Gastroesophageal sphincter (tissue), 3 donors: ENCODE measurements around the gene APBA2.

Experiments
- POLR2A ChIP-seq, 2 donors: fragments of 450-650 bp; IDR thresholded peaks; one replicate each; pipeline ENCODE4 v1.6.1; 2017; ENCODE audit warnings: antibody characterized with exemption in 2 of 2, mild to moderate bottlenecking in 2 of 2, moderate library complexity in 1 of 2
- TF ChIP-seq, protein P1 (sequence below), 4 experiments: fragments of 200-600 bp in 2 of 4; fragments of 450-650 bp in 2 of 4; sonication (generic) in 1 of 4; IDR thresholded peaks; one replicate each; pipeline ENCODE4 v1.5.1; 2017 to 2019; ENCODE audit warnings: antibody characterized with exemption in 4 of 4, mild to moderate bottlenecking in 2 of 4, moderate library complexity in 2 of 4

DNA sequence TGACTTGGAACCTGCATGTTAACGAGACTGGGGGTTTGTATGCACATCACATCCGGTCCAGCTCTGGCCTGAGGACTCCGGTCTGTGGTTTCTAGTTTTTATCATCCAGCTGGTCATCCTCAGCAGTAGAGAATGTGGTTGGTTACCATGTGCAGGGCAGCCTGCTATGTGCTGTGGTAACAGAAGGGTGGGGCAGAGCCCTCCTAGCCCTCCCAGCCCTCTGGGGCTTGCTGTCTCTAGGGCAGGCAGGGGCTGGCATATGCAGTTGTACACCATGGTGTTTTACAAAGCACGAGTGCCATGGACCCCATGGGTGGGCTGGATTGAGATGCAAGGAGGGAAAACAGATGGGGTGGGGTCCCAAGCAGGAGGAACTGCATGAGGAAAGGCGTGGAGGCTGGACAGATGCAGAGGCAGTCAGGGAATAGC, 70.2 kb downstream of the APBA2 start:
- no peak for TF ChIP-seq POLR2A (IDR thresholded peaks at IDR 0.05)
- TF ChIP-seq, protein P1, sequence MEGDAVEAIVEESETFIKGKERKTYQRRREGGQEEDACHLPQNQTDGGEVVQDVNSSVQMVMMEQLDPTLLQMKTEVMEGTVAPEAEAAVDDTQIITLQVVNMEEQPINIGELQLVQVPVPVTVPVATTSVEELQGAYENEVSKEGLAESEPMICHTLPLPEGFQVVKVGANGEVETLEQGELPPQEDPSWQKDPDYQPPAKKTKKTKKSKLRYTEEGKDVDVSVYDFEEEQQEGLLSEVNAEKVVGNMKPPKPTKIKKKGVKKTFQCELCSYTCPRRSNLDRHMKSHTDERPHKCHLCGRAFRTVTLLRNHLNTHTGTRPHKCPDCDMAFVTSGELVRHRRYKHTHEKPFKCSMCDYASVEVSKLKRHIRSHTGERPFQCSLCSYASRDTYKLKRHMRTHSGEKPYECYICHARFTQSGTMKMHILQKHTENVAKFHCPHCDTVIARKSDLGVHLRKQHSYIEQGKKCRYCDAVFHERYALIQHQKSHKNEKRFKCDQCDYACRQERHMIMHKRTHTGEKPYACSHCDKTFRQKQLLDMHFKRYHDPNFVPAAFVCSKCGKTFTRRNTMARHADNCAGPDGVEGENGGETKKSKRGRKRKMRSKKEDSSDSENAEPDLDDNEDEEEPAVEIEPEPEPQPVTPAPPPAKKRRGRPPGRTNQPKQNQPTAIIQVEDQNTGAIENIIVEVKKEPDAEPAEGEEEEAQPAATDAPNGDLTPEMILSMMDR (IDR thresholded peaks at IDR 0.05): no peak
